ENCODE results near the gene ABLIM3. TPM values are rescaled to one million over a fixed set of nuclear protein-coding genes. Genes with fewer than 3 reads are reported as not detected.

ABLIM3 gene
- total and polyA plus RNA-seq, 9 of the 15 experiments (the other 6 are each of a cell fraction or from before 2014, with no cell fraction given) = 0.03 to 0.38 (median 0.11) TPM

GRCh38 chr5:149240354-149240998 is 99.2 kb downstream of the ABLIM3 start (continued):
- TF ChIP-seq, protein P1, sequence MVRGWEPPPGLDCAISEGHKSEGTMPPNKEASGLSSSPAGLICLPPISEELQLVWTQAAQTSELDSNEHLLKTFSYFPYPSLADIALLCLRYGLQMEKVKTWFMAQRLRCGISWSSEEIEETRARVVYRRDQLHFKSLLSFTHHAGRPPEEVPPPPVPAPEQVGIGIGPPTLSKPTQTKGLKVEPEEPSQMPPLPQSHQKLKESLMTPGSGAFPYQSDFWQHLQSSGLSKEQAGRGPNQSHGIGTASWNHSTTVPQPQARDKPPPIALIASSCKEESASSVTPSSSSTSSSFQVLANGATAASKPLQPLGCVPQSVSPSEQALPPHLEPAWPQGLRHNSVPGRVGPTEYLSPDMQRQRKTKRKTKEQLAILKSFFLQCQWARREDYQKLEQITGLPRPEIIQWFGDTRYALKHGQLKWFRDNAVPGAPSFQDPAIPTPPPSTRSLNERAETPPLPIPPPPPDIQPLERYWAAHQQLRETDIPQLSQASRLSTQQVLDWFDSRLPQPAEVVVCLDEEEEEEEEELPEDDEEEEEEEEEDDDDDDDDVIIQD (CRISPR knock-in tag; IDR thresholded peaks at IDR 0.05) = no peak
- TF ChIP-seq GMEB1 (CRISPR knock-in tag; IDR thresholded peaks at IDR 0.05) (no peak), ZNF583 (CRISPR knock-in tag; IDR thresholded peaks at IDR 0.05) (no peak), SETDB1 (IDR thresholded peaks at IDR 0.05; ENCODE audit: low read length) (no peak), ZC3H8 (IDR thresholded peaks at IDR 0.05) (no peak), E2F3 (CRISPR knock-in tag; IDR thresholded peaks at IDR 0.05) (0 out of 2 replicates have a peak, but pooled peaks have one; percentile 26), ETV6 (IDR thresholded peaks at IDR 0.05; ENCODE audit: borderline replicate concordance in 1 of 2, low read depth in 2 of 2, low read length in 1 of 2) (0 out of 4 replicates have a peak, but pooled peaks of 1 of the 2 experiments have one; percentile 53), ETV6 (CRISPR knock-in tag; IDR thresholded peaks at IDR 0.05; ENCODE audit: borderline replicate concordance) (no peak), BRF1 (IDR thresholded peaks at IDR 0.05; ENCODE audit: borderline replicate concordance, extremely low read depth, insufficient read length) (no peak), POU5F1 (IDR thresholded peaks at IDR 0.05; ENCODE audit: borderline replicate concordance, low read depth, low read length, partially characterized antibody) (no peak), KDM5B (IDR thresholded peaks at IDR 0.05; ENCODE audit: insufficient replicate concordance, low read depth, low read length) (no peak), ZNF232 (CRISPR knock-in tag; IDR thresholded peaks at IDR 0.05) (no peak), RFX7 (CRISPR knock-in tag; IDR thresholded peaks at IDR 0.05) (no peak), CEBPG (CRISPR knock-in tag; IDR thresholded peaks at IDR 0.05) (no peak), CEBPG (tag; conservative IDR thresholded peaks at IDR 0.05 in 1 of 2, IDR thresholded peaks at IDR 0.05 in 1 of 2) (no peak), POLR2B (IDR thresholded peaks at IDR 0.05; ENCODE audit: low read depth, partially characterized antibody) (no peak), ARID1B (IDR thresholded peaks at IDR 0.05) (no peak), RCOR1 (IDR thresholded peaks at IDR 0.05; ENCODE audit: borderline replicate concordance in 1 of 2, low read depth in 2 of 2, low read length in 2 of 2) (no peak), ZNF174 (CRISPR knock-in tag; IDR thresholded peaks at IDR 0.05) (no peak), HNRNPK (IDR thresholded peaks at IDR 0.05; ENCODE audit: low read depth, low read length, poor library complexity, severe bottlenecking) (no peak)
- TF ChIP-seq, protein P2, sequence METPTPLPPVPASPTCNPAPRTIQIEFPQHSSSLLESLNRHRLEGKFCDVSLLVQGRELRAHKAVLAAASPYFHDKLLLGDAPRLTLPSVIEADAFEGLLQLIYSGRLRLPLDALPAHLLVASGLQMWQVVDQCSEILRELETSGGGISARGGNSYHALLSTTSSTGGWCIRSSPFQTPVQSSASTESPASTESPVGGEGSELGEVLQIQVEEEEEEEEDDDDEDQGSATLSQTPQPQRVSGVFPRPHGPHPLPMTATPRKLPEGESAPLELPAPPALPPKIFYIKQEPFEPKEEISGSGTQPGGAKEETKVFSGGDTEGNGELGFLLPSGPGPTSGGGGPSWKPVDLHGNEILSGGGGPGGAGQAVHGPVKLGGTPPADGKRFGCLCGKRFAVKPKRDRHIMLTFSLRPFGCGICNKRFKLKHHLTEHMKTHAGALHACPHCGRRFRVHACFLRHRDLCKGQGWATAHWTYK (CRISPR knock-in tag; IDR thresholded peaks at IDR 0.05) = no peak
- TF ChIP-seq, protein P3, sequence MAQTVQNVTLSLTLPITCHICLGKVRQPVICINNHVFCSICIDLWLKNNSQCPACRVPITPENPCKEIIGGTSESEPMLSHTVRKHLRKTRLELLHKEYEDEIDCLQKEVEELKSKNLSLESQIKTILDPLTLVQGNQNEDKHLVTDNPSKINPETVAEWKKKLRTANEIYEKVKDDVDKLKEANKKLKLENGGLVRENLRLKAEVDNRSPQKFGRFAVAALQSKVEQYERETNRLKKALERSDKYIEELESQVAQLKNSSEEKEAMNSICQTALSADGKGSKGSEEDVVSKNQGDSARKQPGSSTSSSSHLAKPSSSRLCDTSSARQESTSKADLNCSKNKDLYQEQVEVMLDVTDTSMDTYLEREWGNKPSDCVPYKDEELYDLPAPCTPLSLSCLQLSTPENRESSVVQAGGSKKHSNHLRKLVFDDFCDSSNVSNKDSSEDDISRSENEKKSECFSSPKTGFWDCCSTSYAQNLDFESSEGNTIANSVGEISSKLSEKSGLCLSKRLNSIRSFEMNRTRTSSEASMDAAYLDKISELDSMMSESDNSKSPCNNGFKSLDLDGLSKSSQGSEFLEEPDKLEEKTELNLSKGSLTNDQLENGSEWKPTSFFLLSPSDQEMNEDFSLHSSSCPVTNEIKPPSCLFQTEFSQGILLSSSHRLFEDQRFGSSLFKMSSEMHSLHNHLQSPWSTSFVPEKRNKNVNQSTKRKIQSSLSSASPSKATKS (CRISPR knock-in tag; IDR thresholded peaks at IDR 0.05) = no peak

Data from K562 (cell line).